ENCODE results near the gene DAB1.

Gene DAB1

GRCh38 chr1:56995414-56996100 lies 428.3 kb downstream of the DAB1 start:
- Histone ChIP-seq H2AFZ (ENCODE audit: low read depth, low read length, severe bottlenecking) (no peak overlapping the region), H3K27me3 (ENCODE audit: low read length) (no peaks in the 10 kb centered on the region), H3K9ac (ENCODE audit: low read length) (no peak overlapping the region), H3F3A (ENCODE audit: insufficient read depth) (no peaks in the 10 kb centered on the region), H3K79me2 (ENCODE audit: insufficient read depth, low read length) (no peaks in the 10 kb centered on the region), H4K20me1 (ENCODE audit: low read depth, low read length) (no peaks in the 10 kb centered on the region), H3K36me3 (ENCODE audit: low read length) (no peaks in the 10 kb centered on the region), H3K27ac (ENCODE audit: low read depth, low read length) (no peak overlapping the region), H3K4me2 (ENCODE audit: low read depth, low read length, poor library complexity, severe bottlenecking) (no peak overlapping the region), H3K9me2 (replicated peaks; ENCODE audit: insufficient read depth, low read length) (no peaks in the 10 kb centered on the region), H3K9me3 (ENCODE audit: insufficient read depth, low read length) (no peaks in the 10 kb centered on the region), H3K4me3 (ENCODE audit: insufficient read depth, low read length, poor library complexity, severe bottlenecking) (no peak overlapping the region)
- TF ChIP-seq CTCF (IDR thresholded peaks at IDR 0.05; ENCODE audit: insufficient read depth, low read length, poor library complexity, severe bottlenecking) (no peak), EZH2phosphoT487 (conservative IDR thresholded peaks at IDR 0.05; ENCODE audit: low read length) (no peak)

- no peak overlapping the region for H3K9ac ChIP-seq (ENCODE audit: low read length)
- TF ChIP-seq CTCF (IDR thresholded peaks at IDR 0.05; ENCODE audit: insufficient read depth, low read length, poor library complexity, severe bottlenecking): no peak
- no peak for TF ChIP-seq EZH2phosphoT487 (conservative IDR thresholded peaks at IDR 0.05; ENCODE audit: low read length)
Observed at GRCh38 chr1:56993475-56993874, 430.4 kb downstream of the DAB1 start.

GRCh38 chr1:56992318-56993125 lies 431.3 kb downstream of the DAB1 start:
- no peak overlapping the region for H3K9ac ChIP-seq (ENCODE audit: low read length)
- no peaks in the 10 kb centered on the region for H4K20me1 ChIP-seq (ENCODE audit: low read depth, low read length)
- H3K79me2 ChIP-seq (ENCODE audit: insufficient read depth, low read length): no peaks in the 10 kb centered on the region
- H3K27ac ChIP-seq (ENCODE audit: low read depth, low read length): no peak overlapping the region
- no peaks in the 10 kb centered on the region for H3K9me3 ChIP-seq (ENCODE audit: insufficient read depth, low read length)
- no peak overlapping the region for H3K4me2 ChIP-seq (ENCODE audit: low read depth, low read length, poor library complexity, severe bottlenecking)
- no peaks in the 10 kb centered on the region for H3K36me3 ChIP-seq (ENCODE audit: low read length)
- H2AFZ ChIP-seq (ENCODE audit: low read depth, low read length, severe bottlenecking): no peak overlapping the region
- H3K27me3 ChIP-seq (ENCODE audit: low read length): no peaks in the 10 kb centered on the region
- no peaks in the 10 kb centered on the region for H3F3A ChIP-seq (ENCODE audit: insufficient read depth)
- H3K9me2 ChIP-seq (replicated peaks; ENCODE audit: insufficient read depth, low read length): no peaks in the 10 kb centered on the region
- TF ChIP-seq EZH2phosphoT487 (conservative IDR thresholded peaks at IDR 0.05; ENCODE audit: low read length) (no peak), CTCF (IDR thresholded peaks at IDR 0.05; ENCODE audit: insufficient read depth, low read length, poor library complexity, severe bottlenecking) (no peak)
- no peak overlapping the region for H3K4me3 ChIP-seq (ENCODE audit: insufficient read depth, low read length, poor library complexity, severe bottlenecking)

More at GRCh38 chr1:56993475-56993874, 430.4 kb downstream of the DAB1 start:
- no peaks in the 10 kb centered on the region for H3K9me2 ChIP-seq (replicated peaks; ENCODE audit: insufficient read depth, low read length)
- H3K36me3 ChIP-seq (ENCODE audit: low read length): no peaks in the 10 kb centered on the region
- no peak overlapping the region for H3K27ac ChIP-seq (ENCODE audit: low read depth, low read length)
- H2AFZ ChIP-seq (ENCODE audit: low read depth, low read length, severe bottlenecking): no peak overlapping the region
- no peaks in the 10 kb centered on the region for H3K9me3 ChIP-seq (ENCODE audit: insufficient read depth, low read length)
- H3K4me2 ChIP-seq (ENCODE audit: low read depth, low read length, poor library complexity, severe bottlenecking): no peak overlapping the region
- no peaks in the 10 kb centered on the region for H3K79me2 ChIP-seq (ENCODE audit: insufficient read depth, low read length)
- no peak overlapping the region for H3K4me3 ChIP-seq (ENCODE audit: insufficient read depth, low read length, poor library complexity, severe bottlenecking)
- no peaks in the 10 kb centered on the region for H4K20me1 ChIP-seq (ENCODE audit: low read depth, low read length)
- no peaks in the 10 kb centered on the region for H3F3A ChIP-seq (ENCODE audit: insufficient read depth)
- H3K27me3 ChIP-seq (ENCODE audit: low read length): no peaks in the 10 kb centered on the region
